ENCODE results near the gene DLGAP1. TPM values are rescaled to one million over a fixed set of nuclear protein-coding genes. Genes with fewer than 3 reads are reported as not detected.

DLGAP1 gene
- total RNA-seq, 1 donor from 2014 or later = 3.2 TPM

DNA sequence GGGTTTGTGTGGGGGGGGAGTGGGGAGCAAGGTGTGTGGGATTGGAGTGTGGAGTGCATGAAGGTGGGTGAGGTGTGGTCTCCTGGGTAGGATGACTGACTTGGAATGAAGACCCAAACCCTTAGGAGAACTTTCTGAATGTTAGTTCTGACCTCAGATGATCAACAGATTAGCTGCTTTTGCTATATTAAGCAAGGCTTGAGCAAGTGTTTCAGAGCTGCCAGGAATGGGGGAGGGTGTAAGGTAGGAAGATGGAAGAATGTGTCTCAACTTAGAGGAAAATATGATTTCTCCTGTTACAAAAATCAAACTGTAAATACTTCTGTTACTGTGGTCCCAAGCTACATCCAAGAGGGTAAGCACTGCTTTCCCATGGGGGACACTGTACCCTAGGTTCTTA is 731.6 kb downstream of the DLGAP1 start:
- H3K36me3 ChIP-seq = no peaks in the 10 kb centered on the region
- H3K27me3 ChIP-seq = no peaks in the 10 kb centered on the region
- no peak for DNase-seq (ENCODE audit: extremely low spot score in 2 of 2)
- no peak overlapping the region for H3K27ac ChIP-seq
- intact Hi-C loops (cut with DNase I) = no loop called here
- no peaks in the 10 kb centered on the region for H3K4me1 ChIP-seq
- no peaks in the 10 kb centered on the region for H3K9me3 ChIP-seq
- no peak overlapping the region for H3K4me3 ChIP-seq
- no peak for TF ChIP-seq POLR2AphosphoS5 (IDR thresholded peaks at IDR 0.05; ENCODE audit: insufficient read depth in 1 of 2, low read depth in 1 of 2)
- TF ChIP-seq POLR2A (IDR thresholded peaks at IDR 0.05) = no peak
- TF ChIP-seq, protein P1, sequence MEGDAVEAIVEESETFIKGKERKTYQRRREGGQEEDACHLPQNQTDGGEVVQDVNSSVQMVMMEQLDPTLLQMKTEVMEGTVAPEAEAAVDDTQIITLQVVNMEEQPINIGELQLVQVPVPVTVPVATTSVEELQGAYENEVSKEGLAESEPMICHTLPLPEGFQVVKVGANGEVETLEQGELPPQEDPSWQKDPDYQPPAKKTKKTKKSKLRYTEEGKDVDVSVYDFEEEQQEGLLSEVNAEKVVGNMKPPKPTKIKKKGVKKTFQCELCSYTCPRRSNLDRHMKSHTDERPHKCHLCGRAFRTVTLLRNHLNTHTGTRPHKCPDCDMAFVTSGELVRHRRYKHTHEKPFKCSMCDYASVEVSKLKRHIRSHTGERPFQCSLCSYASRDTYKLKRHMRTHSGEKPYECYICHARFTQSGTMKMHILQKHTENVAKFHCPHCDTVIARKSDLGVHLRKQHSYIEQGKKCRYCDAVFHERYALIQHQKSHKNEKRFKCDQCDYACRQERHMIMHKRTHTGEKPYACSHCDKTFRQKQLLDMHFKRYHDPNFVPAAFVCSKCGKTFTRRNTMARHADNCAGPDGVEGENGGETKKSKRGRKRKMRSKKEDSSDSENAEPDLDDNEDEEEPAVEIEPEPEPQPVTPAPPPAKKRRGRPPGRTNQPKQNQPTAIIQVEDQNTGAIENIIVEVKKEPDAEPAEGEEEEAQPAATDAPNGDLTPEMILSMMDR (IDR thresholded peaks at IDR 0.05) = no peak

DNA sequence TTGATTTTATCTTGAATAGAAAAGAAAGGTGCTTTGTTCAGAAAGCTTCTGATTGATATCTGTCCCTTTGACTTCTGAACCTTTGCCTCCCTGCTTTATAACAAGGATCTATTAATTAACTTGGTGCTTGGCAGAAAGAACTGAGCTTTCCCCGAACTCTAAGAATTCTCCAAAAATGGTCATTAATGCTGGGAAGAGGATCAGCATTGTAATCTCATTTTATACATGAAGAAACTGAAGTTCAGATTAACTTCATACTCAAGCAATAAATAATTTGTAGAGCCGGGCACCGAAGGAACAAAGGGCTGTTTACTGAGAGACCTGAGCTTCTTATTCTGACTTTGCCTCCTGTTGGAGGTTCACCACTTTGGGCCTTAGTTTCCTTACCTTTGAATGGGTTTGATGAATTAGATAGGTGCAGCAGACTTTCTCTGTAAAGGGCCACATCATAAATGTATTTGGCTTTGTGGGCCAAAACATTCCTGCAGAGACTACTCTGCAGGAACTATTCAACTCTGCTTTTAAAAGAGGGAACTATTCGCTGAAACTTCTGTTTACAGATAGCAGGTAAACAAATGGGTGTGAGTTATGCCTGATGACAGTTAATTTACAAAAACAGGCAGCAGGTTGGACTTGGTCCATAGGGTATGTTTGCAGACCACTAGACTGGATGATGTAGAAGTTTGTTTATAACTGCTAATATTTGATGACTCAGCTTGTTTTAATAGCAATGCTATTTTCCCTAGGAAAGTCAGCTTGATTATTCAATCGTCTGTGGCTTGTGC is 732.3 kb downstream of the DLGAP1 start:
- TF ChIP-seq, protein P1 (IDR thresholded peaks at IDR 0.05) = no peak
- TF ChIP-seq POLR2A (IDR thresholded peaks at IDR 0.05) = no peak
- no peak for TF ChIP-seq POLR2AphosphoS5 (IDR thresholded peaks at IDR 0.05; ENCODE audit: insufficient read depth in 1 of 2, low read depth in 1 of 2)
- H3K4me3 ChIP-seq = no peak overlapping the region
- no peaks in the 10 kb centered on the region for H3K4me1 ChIP-seq
- intact Hi-C loops (cut with DNase I) = no loop called here
- no peak for DNase-seq (ENCODE audit: extremely low spot score in 2 of 2)
- H3K27me3 ChIP-seq = no peaks in the 10 kb centered on the region
- no peak overlapping the region for H3K27ac ChIP-seq
- no peaks in the 10 kb centered on the region for H3K9me3 ChIP-seq
- no peaks in the 10 kb centered on the region for H3K36me3 ChIP-seq

DNA sequence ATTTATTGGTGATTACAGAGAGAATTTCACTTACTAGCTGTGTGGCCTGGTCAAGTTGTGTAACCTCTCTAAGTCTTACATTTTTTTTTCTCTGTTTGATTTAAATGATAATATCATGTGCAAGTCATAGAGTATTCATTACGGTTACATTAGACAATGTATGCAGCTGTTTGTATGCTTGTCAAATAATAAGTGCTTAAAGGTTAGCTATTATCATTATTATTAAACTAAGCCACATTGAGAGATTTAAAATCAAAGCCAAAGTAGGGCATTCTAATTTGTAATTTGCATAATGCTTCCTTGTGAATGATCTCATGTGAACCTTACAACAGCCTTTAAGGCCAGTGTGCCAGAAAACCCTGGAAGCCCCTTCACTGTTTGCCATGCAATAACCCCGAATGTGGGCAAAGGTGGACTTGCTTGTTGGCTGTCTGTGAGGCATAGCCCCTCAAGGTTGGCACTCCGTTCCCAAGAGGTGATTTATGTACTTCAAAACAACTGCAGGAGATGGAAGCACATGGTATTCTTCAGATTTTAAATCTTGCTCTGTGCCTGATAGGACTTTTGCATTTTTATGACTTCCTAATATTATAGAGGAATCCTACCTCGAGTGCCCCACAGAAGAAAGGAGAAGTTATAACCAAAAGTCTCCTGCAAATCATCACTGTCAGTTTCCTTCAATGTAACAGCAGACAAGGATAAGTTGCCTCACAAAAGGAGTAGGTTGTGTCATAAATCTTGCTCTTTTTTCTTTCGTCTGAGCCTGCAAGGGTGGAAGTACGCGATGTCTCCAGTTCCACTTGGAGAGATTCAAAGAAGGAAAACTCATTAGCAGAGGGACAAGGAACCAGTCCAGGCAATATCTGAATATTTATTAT is 733.1 kb downstream of the DLGAP1 start:
- TF ChIP-seq POLR2AphosphoS5 (IDR thresholded peaks at IDR 0.05; ENCODE audit: insufficient read depth in 1 of 2, low read depth in 1 of 2) = no peak
- no peak for TF ChIP-seq POLR2A (IDR thresholded peaks at IDR 0.05)
- TF ChIP-seq, protein P1 (IDR thresholded peaks at IDR 0.05) = no peak
- Histone ChIP-seq H3K36me3 (no peaks in the 10 kb centered on the region), H3K4me1 (no peaks in the 10 kb centered on the region), H3K27me3 (no peaks in the 10 kb centered on the region), H3K27ac (no peak overlapping the region), H3K9me3 (no peaks in the 10 kb centered on the region), H3K4me3 (no peak overlapping the region)
- intact Hi-C loops (cut with DNase I) = no loop called here
- DNase-seq (ENCODE audit: extremely low spot score in 2 of 2) = no peak

DNA sequence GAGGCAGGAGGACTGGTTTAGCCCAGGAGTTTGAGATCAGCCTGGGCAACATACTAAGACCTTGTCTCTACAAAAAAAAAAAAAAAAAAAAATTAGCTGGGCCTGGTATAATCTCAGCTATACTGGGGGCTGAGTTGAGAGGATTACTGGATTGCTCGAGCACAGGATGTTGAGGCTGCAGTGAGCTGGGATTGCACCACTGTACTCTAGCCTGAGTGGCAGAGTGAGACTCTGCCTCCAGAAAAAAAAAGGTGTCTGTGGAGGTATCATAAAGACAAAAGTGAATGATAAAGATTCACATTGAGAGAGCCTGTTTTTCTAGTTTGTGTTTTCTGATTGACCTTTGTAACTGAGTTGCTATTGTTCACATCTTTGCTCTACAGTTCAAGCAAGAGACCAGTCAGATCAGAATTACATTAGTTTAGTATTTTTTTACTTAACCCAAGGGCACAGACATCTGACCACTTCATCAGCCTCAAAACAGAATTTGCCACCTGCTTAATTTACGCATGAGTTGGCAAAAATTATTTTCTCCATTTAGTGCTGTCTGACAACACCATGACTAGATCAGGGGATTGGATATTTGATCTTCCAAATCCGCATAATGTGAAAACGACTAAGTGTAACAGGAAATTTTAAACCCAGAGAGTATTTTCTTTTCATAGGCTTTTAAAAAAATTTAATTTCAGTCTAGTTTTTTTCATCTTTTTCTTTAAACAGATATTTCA is 734.1 kb downstream of the DLGAP1 start:
- no peak overlapping the region for H3K27ac ChIP-seq

More for the DNA sequence above, 734.1 kb downstream of the DLGAP1 start:
- intact Hi-C loops (cut with DNase I) = no loop called here
- no peak for DNase-seq (ENCODE audit: extremely low spot score in 2 of 2)
- Histone ChIP-seq H3K27me3 (no peaks in the 10 kb centered on the region), H3K4me1 (no peaks in the 10 kb centered on the region), H3K4me3 (no peak overlapping the region), H3K36me3 (no peaks in the 10 kb centered on the region), H3K9me3 (no peaks in the 10 kb centered on the region)
- TF ChIP-seq POLR2A (IDR thresholded peaks at IDR 0.05) = no peak
- TF ChIP-seq, protein P1 (IDR thresholded peaks at IDR 0.05) = no peak
- TF ChIP-seq POLR2AphosphoS5 (IDR thresholded peaks at IDR 0.05; ENCODE audit: insufficient read depth in 1 of 2, low read depth in 1 of 2) = no peak
